ENCODE data around the gene OLFML2B.

The OLFML2B gene

DNA sequence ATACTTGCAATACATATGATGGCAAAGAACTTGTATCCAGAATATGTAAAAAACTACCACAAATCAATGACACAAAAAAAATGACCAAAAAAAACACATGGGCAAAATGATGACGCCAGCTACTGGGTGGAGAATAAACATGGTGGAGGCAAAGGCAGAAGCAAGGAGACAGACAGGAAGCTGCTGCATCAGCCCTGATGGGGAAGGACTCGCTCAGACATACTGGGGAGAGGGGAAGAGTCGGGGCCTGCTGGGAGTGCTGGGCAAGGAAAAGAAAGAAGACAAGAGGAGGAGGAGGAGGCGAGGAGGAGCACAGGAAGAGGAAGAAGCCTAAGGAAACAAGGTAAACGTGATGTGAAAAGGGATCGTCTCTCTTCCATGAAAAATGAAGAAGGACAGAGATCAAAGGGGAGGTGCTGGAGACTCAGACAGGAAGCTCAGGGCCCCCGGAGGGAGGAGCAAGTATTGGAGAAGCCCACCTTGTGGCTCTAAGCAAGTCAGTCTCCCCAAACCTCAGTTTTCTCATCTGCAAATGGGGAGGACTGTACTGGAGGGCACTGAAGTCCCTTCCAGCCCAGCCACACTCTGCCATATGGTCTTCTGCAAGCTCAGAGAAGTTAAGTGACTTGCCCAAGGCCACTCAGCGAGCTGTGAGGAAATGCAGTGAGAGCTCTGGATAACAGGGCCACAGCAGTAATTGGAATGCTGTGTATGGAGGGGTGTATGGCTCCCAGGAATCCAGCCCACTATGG lies 24.2 kb downstream of the OLFML2B start:
- TF ChIP-seq, protein P1, sequence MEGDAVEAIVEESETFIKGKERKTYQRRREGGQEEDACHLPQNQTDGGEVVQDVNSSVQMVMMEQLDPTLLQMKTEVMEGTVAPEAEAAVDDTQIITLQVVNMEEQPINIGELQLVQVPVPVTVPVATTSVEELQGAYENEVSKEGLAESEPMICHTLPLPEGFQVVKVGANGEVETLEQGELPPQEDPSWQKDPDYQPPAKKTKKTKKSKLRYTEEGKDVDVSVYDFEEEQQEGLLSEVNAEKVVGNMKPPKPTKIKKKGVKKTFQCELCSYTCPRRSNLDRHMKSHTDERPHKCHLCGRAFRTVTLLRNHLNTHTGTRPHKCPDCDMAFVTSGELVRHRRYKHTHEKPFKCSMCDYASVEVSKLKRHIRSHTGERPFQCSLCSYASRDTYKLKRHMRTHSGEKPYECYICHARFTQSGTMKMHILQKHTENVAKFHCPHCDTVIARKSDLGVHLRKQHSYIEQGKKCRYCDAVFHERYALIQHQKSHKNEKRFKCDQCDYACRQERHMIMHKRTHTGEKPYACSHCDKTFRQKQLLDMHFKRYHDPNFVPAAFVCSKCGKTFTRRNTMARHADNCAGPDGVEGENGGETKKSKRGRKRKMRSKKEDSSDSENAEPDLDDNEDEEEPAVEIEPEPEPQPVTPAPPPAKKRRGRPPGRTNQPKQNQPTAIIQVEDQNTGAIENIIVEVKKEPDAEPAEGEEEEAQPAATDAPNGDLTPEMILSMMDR (IDR thresholded peaks at IDR 0.05; ENCODE audit: borderline replicate concordance, control extremely low read depth, extremely low read depth, insufficient read depth, missing control alignments): no peak
- no peak for DNase-seq (ENCODE audit: low spot score)
- in situ Hi-C loops (cut with MboI; ENCODE audit: low sequenced_read_pairs, unreplicated experiment): no loop called here

GRCh38 chr1:161998811-161999210 lies 24.9 kb downstream of the OLFML2B start:
- no peak for DNase-seq (ENCODE audit: low spot score)
- in situ Hi-C loops (cut with MboI; ENCODE audit: low sequenced_read_pairs, unreplicated experiment): no loop called here
- TF ChIP-seq, protein P1 (IDR thresholded peaks at IDR 0.05; ENCODE audit: borderline replicate concordance, control extremely low read depth, extremely low read depth, insufficient read depth, missing control alignments): no peak

GRCh38 chr1:161997152-161997551 lies 26.5 kb downstream of the OLFML2B start:
- in situ Hi-C loops (cut with MboI; ENCODE audit: low sequenced_read_pairs, unreplicated experiment): no loop called here
- DNase-seq (ENCODE audit: low spot score): no peak
- TF ChIP-seq, protein P1 (IDR thresholded peaks at IDR 0.05; ENCODE audit: borderline replicate concordance, control extremely low read depth, extremely low read depth, insufficient read depth, missing control alignments): no peak

DNA sequence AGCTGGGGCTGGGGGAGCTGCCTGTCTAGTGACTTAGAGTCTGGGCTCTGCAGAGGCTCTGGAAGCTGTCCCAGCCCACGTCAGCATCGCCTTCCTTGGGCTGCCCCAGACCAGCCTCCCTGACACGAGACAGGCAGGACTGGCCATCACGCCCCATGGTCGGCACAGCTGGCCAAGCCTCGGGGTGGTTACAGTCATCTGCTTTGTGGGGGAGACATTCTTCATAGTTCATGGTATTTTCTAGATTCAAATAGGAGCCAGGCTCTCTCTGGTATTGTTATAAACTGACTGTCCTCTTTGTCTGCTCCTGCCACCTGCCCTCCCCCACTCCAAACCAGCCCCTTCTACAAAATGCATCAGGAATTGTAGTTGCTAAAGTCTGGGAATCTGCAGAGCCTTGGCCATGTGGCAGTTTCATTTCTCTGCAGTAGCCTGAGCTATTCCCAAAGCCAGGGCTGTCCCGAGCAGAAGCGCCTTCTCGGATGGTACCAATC lies 29.4 kb downstream of the OLFML2B start:
- DNase-seq (ENCODE audit: low spot score): no peak
- TF ChIP-seq, protein P1 (IDR thresholded peaks at IDR 0.05; ENCODE audit: borderline replicate concordance, control extremely low read depth, extremely low read depth, insufficient read depth, missing control alignments): no peak
- in situ Hi-C loops (cut with MboI; ENCODE audit: low sequenced_read_pairs, unreplicated experiment): no loop called here

DNA sequence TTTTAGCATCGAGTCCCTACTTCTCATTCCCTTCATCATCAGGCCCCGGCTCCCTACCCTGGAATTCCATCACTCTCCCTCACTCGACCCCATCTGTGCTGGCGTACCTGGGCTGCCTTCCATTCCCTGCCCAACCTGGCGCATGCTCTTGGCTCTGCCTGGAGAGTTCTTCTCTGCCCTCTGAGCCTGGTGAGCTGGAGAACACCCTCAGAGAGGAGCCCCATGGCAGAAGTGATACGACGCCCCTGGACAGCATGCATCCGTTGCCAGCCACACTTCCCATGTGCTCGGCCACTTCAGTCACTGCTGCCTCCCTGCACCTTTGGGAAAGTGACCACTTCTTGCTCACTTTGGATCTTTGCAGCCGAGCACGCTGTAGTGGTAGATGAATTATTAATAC lies 30.1 kb downstream of the OLFML2B start:
- in situ Hi-C loops (cut with MboI; ENCODE audit: low sequenced_read_pairs, unreplicated experiment): no loop called here
- no peak for DNase-seq (ENCODE audit: low spot score)
- TF ChIP-seq, protein P1 (IDR thresholded peaks at IDR 0.05; ENCODE audit: borderline replicate concordance, control extremely low read depth, extremely low read depth, insufficient read depth, missing control alignments): no peak

GRCh38 chr1:161989786-161990185 lies 33.9 kb downstream of the OLFML2B start:
- TF ChIP-seq, protein P1 (IDR thresholded peaks at IDR 0.05; ENCODE audit: borderline replicate concordance, control extremely low read depth, extremely low read depth, insufficient read depth, missing control alignments): no peak
- no peak for DNase-seq (ENCODE audit: low spot score)

More at GRCh38 chr1:161989786-161990185, 33.9 kb downstream of the OLFML2B start:
- in situ Hi-C loops (cut with MboI; ENCODE audit: low sequenced_read_pairs, unreplicated experiment): no loop called here
